H9 (cell line): Measurements from ENCODE around the gene ATP2B2. TPM values are rescaled to one million over a fixed set of nuclear protein-coding genes. Genes with fewer than 3 reads are reported as not detected.

Experiments
- DNase-seq: peaks from one replicate; pipeline ENCODE4 v3.0.0-alpha.2; 2017
- H2AFZ ChIP-seq: one replicate; pipeline ENCODE4 v1.6.1; 2013; ENCODE audit warnings: mild to moderate bottlenecking, low read length, control low read depth, moderate library complexity
- H2AK5ac ChIP-seq: 2 replicates; pipeline ENCODE4 v1.6.1; 2013; ENCODE audit warnings: low read length, control low read depth, mixed read lengths; ENCODE audit not compliant: insufficient read length
- H2BK120ac ChIP-seq: one replicate; pipeline ENCODE4 v1.6.1; 2013; ENCODE audit warnings: low read depth, mild to moderate bottlenecking, low read length, control low read depth, inconsistent platforms; ENCODE audit not compliant: poor library complexity, severe bottlenecking
- H2BK12ac ChIP-seq: 2 replicates; pipeline ENCODE4 v1.6.1; 2013; ENCODE audit warnings: low read length, control low read depth, mixed read lengths, low read depth; ENCODE audit not compliant: insufficient read length
- H2BK15ac ChIP-seq: 2 replicates; pipeline ENCODE4 v1.6.1; 2013; ENCODE audit warnings: low read depth, low read length, control low read depth
- H2BK20ac ChIP-seq: one replicate; pipeline ENCODE4 v1.6.1; 2013; ENCODE audit warnings: low read depth, mild to moderate bottlenecking, low read length, control low read depth, inconsistent platforms; ENCODE audit not compliant: poor library complexity, severe bottlenecking
- H2BK5ac ChIP-seq: 2 replicates; pipeline ENCODE4 v1.6.1; 2013; ENCODE audit warnings: low read length, control low read depth, mixed read lengths; ENCODE audit not compliant: insufficient read length
- H3K14ac ChIP-seq: 2 replicates; pipeline ENCODE4 v1.6.1; 2013; ENCODE audit warnings: low read length, control low read depth; ENCODE audit not compliant: insufficient read depth
- H3K18ac ChIP-seq: 2 replicates; pipeline ENCODE4 v1.6.1; 2013; ENCODE audit warnings: low read depth, mild to moderate bottlenecking, mixed read lengths, low read length, control low read depth; ENCODE audit not compliant: insufficient read length
- H3K23ac ChIP-seq: 2 replicates; pipeline ENCODE4 v1.6.1; 2013; ENCODE audit warnings: low read length, control low read depth, mixed read lengths, low read depth; ENCODE audit not compliant: insufficient read length
- H3K23me2 ChIP-seq: 2 replicates; pipeline ENCODE4 v1.6.1; 2013; ENCODE audit warnings: low read depth, mild to moderate bottlenecking, mixed read lengths, low read length, control low read depth; ENCODE audit not compliant: insufficient read length, poor library complexity, severe bottlenecking
- H3K27ac ChIP-seq: 2 replicates; pipeline ENCODE4 v1.5.1; 2013; ENCODE audit warnings: low read length, control low read depth, mixed read lengths, low read depth; ENCODE audit not compliant: insufficient read length
- H3K27me3 ChIP-seq: 2 replicates; pipeline ENCODE4 v1.6.1; 2013; ENCODE audit warnings: low read length, control low read depth, inconsistent platforms; ENCODE audit not compliant: insufficient read depth
- H3K4ac ChIP-seq: 2 replicates; pipeline ENCODE4 v1.6.1; 2013; ENCODE audit warnings: low read depth, mild to moderate bottlenecking, control low read depth, inconsistent platforms, low read length, moderate library complexity
- H3K4me1 ChIP-seq: 2 replicates; pipeline ENCODE4 v1.6.1; 2013; ENCODE audit warnings: low read length, control low read depth, inconsistent platforms; ENCODE audit not compliant: insufficient read depth
- H3K4me2 ChIP-seq: 2 replicates; pipeline ENCODE4 v1.6.1; 2013; ENCODE audit warnings: low read length, control low read depth, mixed read lengths; ENCODE audit not compliant: insufficient read length, insufficient read depth
- H3K56ac ChIP-seq: 2 replicates; pipeline ENCODE4 v1.6.1; 2013; ENCODE audit warnings: low read depth, mild to moderate bottlenecking, mixed read lengths, low read length, control low read depth; ENCODE audit not compliant: insufficient read length
- H3K79me1 ChIP-seq: 2 replicates; pipeline ENCODE4 v1.6.1; 2013; ENCODE audit warnings: low read depth, mild to moderate bottlenecking, moderate library complexity, low read length, control low read depth, inconsistent platforms; ENCODE audit not compliant: insufficient read depth, poor library complexity, severe bottlenecking
- H3K79me2 ChIP-seq: 2 replicates; pipeline ENCODE4 v1.6.1; 2013; ENCODE audit warnings: low read length, control low read depth, inconsistent platforms; ENCODE audit not compliant: insufficient read depth
- H3K9ac ChIP-seq: 2 replicates; pipeline ENCODE4 v1.6.1; 2013; ENCODE audit warnings: low read length, control low read depth, mixed read lengths; ENCODE audit not compliant: insufficient read length; ENCODE audit errors: extremely low read depth
- H3K9me3 ChIP-seq: one replicate; pipeline ENCODE4 v1.6.1; 2013; ENCODE audit warnings: low read depth, low read length, inconsistent platforms; ENCODE audit not compliant: control insufficient read depth
- H3T11ph ChIP-seq: one replicate; pipeline ENCODE4 v1.6.1; 2013; ENCODE audit warnings: mild to moderate bottlenecking, low read length, control low read depth, inconsistent platforms
- H4K20me1 ChIP-seq: one replicate; pipeline ENCODE4 v1.6.1; 2013; ENCODE audit not compliant: control insufficient read depth, insufficient read length, insufficient read depth
- H4K5ac ChIP-seq: 2 replicates; pipeline ENCODE4 v1.6.1; 2013; ENCODE audit warnings: low read depth, mild to moderate bottlenecking, mixed read lengths, low read length, control low read depth; ENCODE audit not compliant: insufficient read length
- H4K8ac ChIP-seq: replicated peaks from 2 replicates; pipeline ENCODE4 v1.6.1; 2013; ENCODE audit warnings: low read length, control low read depth, mixed read lengths, low read depth; ENCODE audit not compliant: insufficient read length
- H4K91ac ChIP-seq: 2 replicates; pipeline ENCODE4 v1.6.1; 2013; ENCODE audit warnings: low read depth, mild to moderate bottlenecking, moderate library complexity, mixed read lengths, low read length, control low read depth; ENCODE audit not compliant: insufficient read length
- H3K27ac Mint-ChIP-seq, 3 experiments: 2 replicates in 2 of 3; 3 replicates in 1 of 3; pipeline ENCODE4 v1.8.0; 2020 to 2021; ENCODE audit warnings: mixed read lengths in 3 of 3, mild to moderate bottlenecking in 1 of 3, moderate library complexity in 1 of 3
- H3K27me3 Mint-ChIP-seq: 2 replicates; pipeline ENCODE4 v1.8.0; 2021; ENCODE audit warnings: low read depth, mild to moderate bottlenecking, moderate library complexity, mixed read lengths
- H3K36me3 Mint-ChIP-seq, 3 experiments: 2 replicates in 2 of 3; 3 replicates in 1 of 3; pipeline ENCODE4 v1.8.0; 2020 to 2021; ENCODE audit warnings: low read depth in 3 of 3, mixed read lengths in 3 of 3; ENCODE audit not compliant: insufficient read depth in 1 of 3
- H3K4me1 Mint-ChIP-seq, 2 experiments: 2 replicates each; pipeline ENCODE4 v1.8.0; 2020; ENCODE audit warnings: mixed read lengths in 2 of 2
- H3K4me3 Mint-ChIP-seq, 2 experiments: 2 replicates in 1 of 2; 3 replicates in 1 of 2; pipeline ENCODE4 v1.8.0; 2020 to 2021; ENCODE audit warnings: mild to moderate bottlenecking in 2 of 2, mixed read lengths in 2 of 2, moderate library complexity in 1 of 2
- H3K9me3 Mint-ChIP-seq, 2 experiments: 2 replicates in 1 of 2; 3 replicates in 1 of 2; pipeline ENCODE4 v1.8.0; 2020; ENCODE audit warnings: mild to moderate bottlenecking in 2 of 2, mixed read lengths in 2 of 2, moderate library complexity in 1 of 2
- WGBS: extraction: QIAGEN DNeasy Blood & Tissue Kit; methylation state at CpG from one replicate; pipeline ENCODE4 v1.1.7; 2013; ENCODE audit warnings: missing lambda C conversion rate, low lambda C conversion rate, mixed read lengths; ENCODE audit not compliant: insufficient read length; ENCODE audit errors: extremely low coverage; 5-methylcytosine and 5-hydroxymethylcytosine counted together
- total RNA-seq: library from RNA; stranded (reverse); gene quantifications from 2 replicates; pipeline ENCODE4 v1.2.1, GENCODE V29; 2021
- TF ChIP-seq, protein P1 (sequence below): fragments of 200-600 bp; sonication (generic); conservative IDR thresholded peaks from 3 replicates; pipeline ENCODE4 v1.8.0; 2021; ENCODE audit warnings: antibody characterized with exemption, mild to moderate bottlenecking

The ATP2B2 gene
- total RNA-seq, 1 experiment from 2014 or later, result 0.33 TPM

GRCh38 chr3:10395671-10396070, 109.7 kb downstream of the ATP2B2 start:
- TF ChIP-seq, protein P1, sequence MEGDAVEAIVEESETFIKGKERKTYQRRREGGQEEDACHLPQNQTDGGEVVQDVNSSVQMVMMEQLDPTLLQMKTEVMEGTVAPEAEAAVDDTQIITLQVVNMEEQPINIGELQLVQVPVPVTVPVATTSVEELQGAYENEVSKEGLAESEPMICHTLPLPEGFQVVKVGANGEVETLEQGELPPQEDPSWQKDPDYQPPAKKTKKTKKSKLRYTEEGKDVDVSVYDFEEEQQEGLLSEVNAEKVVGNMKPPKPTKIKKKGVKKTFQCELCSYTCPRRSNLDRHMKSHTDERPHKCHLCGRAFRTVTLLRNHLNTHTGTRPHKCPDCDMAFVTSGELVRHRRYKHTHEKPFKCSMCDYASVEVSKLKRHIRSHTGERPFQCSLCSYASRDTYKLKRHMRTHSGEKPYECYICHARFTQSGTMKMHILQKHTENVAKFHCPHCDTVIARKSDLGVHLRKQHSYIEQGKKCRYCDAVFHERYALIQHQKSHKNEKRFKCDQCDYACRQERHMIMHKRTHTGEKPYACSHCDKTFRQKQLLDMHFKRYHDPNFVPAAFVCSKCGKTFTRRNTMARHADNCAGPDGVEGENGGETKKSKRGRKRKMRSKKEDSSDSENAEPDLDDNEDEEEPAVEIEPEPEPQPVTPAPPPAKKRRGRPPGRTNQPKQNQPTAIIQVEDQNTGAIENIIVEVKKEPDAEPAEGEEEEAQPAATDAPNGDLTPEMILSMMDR, result no peak
- no peak overlapping the region for H4K91ac ChIP-seq
- H3K56ac ChIP-seq, result no peak overlapping the region
- H4K8ac ChIP-seq, result no peak overlapping the region
- no peak overlapping the region for H3K4ac ChIP-seq
- whole genome bisulfite sequencing, result no CpG with 5 or more reads among the region's 4 CpGs
- no peak overlapping the region for H3K4me2 ChIP-seq
- H3K23me2 ChIP-seq, result no peaks in the 10 kb centered on the region
- Mint-ChIP-seq H3K4me1 (peaks cover 41 to 45% of the 10 kb centered on the region in 2 experiments), H3K36me3 (no peaks in the 10 kb centered on the region), H3K27me3 (peaks cover 6% of the 10 kb centered on the region), H3K27ac (peak overlapping the region in 1 of 3 experiments; percentile 6; a peak in 1 of 7 replicates), H3K4me3 (peak overlapping the region in 1 of 2 experiments; percentile 0; a peak in 2 of 5 replicates), H3K9me3 (no peaks in the 10 kb centered on the region)
- H2BK12ac ChIP-seq, result peak overlapping the region; percentile 83
- no peak overlapping the region for H4K5ac ChIP-seq
- no peak overlapping the region for H3T11ph ChIP-seq
- no peaks in the 10 kb centered on the region for H4K20me1 ChIP-seq
- H3K4me1 ChIP-seq, result peaks cover 15% of the 10 kb centered on the region
- H3K18ac ChIP-seq, result no peak overlapping the region
- no peak overlapping the region for H3K27ac ChIP-seq
- H3K9me3 ChIP-seq, result no peaks in the 10 kb centered on the region
- H2AFZ ChIP-seq, result no peak overlapping the region
- no peak overlapping the region for H3K9ac ChIP-seq
- H2BK20ac ChIP-seq, result no peak overlapping the region
- no peak overlapping the region for H2AK5ac ChIP-seq
- no peak overlapping the region for H3K23ac ChIP-seq
- no peak overlapping the region for H2BK5ac ChIP-seq
- DNase-seq, result no peak
- H3K79me1 ChIP-seq, result no peaks in the 10 kb centered on the region
- no peak overlapping the region for H2BK15ac ChIP-seq
- no peak overlapping the region for H2BK120ac ChIP-seq
- no peaks in the 10 kb centered on the region for H3K79me2 ChIP-seq
- no peak overlapping the region for H3K14ac ChIP-seq
- no peaks in the 10 kb centered on the region for H3K27me3 ChIP-seq
